NCI-H82 treated with DMSO at 0.1 percent for 48 hours (cell line): ENCODE results near the gene GNG7.
"Not testable (repeated sequence)": the region's sequence is repeated elsewhere in the genome, so short reads cannot be mapped to it uniquely, and the experiment has no call there.

Source experiments
- DNase-seq: peaks from one replicate; lab custom pipeline; 2025; ENCODE audit not compliant: unreplicated experiment; lab: John Stamatoyannopoulos, UW

The GNG7 gene

GRCh38 chr19:2606774-2607173 is 95.7 kb downstream of the GNG7 start:
- DNase-seq, result not testable (repeated sequence)

GRCh38 chr19:2605889-2606288 is 96.6 kb downstream of the GNG7 start:
- not testable (repeated sequence) for DNase-seq

GRCh38 chr19:2604747-2605329 is 97.7 kb downstream of the GNG7 start:
- DNase-seq, result no peak

GRCh38 chr19:2603334-2603733 is 99.2 kb downstream of the GNG7 start:
- DNase-seq, result no peak

- DNase-seq, result no peak
These were observed 99.9 kb downstream of the GNG7 start for GRCh38 chr19:2602391-2603181.

GRCh38 chr19:2600914-2601870 is 101.3 kb downstream of the GNG7 start:
- no peak for DNase-seq

- no peak for DNase-seq
These were observed 108.2 kb downstream of the GNG7 start for GRCh38 chr19:2594319-2594718.

- no peak for DNase-seq
These were observed 109.7 kb downstream of the GNG7 start for GRCh38 chr19:2592824-2593223.

- DNase-seq, result no peak
These were observed 110.8 kb downstream of the GNG7 start for GRCh38 chr19:2591537-2592291.

GRCh38 chr19:2590630-2591399 is 111.7 kb downstream of the GNG7 start:
- no peak for DNase-seq

GRCh38 chr19:2589441-2589840 is 113.1 kb downstream of the GNG7 start:
- DNase-seq, result no peak

- DNase-seq, result no peak
These were observed 114.3 kb downstream of the GNG7 start for GRCh38 chr19:2588081-2588777.

- no peak for DNase-seq
These were observed 115.3 kb downstream of the GNG7 start for GRCh38 chr19:2587001-2587719.

- no peak for DNase-seq
These were observed 116.3 kb downstream of the GNG7 start for GRCh38 chr19:2586196-2586595.

- DNase-seq, result no peak
These were observed 118.5 kb downstream of the GNG7 start for GRCh38 chr19:2584002-2584401.

GRCh38 chr19:2582984-2583956 is 119.2 kb downstream of the GNG7 start:
- DNase-seq, result no peak

GRCh38 chr19:2580396-2580795 is 122.1 kb downstream of the GNG7 start:
- DNase-seq, result not testable (repeated sequence)
